Measurements from ENCODE around the gene RSF1.
"Not testable (repeated sequence)": the region's sequence is repeated elsewhere in the genome, so short reads cannot be mapped to it uniquely, and the experiment has no call there.

RSF1 gene

GRCh38 chr11:77665240-77665965 is 155.1 kb downstream of the RSF1 start:
- no peak for DNase-seq

GRCh38 chr11:77661670-77662069 is 158.9 kb downstream of the RSF1 start:
- DNase-seq: no peak

- DNase-seq: no peak
Observed at GRCh38 chr11:77660947-77661346, 159.6 kb downstream of the RSF1 start.

- DNase-seq: no peak
Observed at GRCh38 chr11:77658213-77659013, 162.1 kb downstream of the RSF1 start.

- DNase-seq: no peak
Observed at GRCh38 chr11:77656362-77656761, 164.2 kb downstream of the RSF1 start.

GRCh38 chr11:77654770-77655434 is 165.6 kb downstream of the RSF1 start:
- DNase-seq: no peak

GRCh38 chr11:77650123-77650522 is 170.4 kb downstream of the RSF1 start:
- DNase-seq: no peak

- no peak for DNase-seq
Observed at GRCh38 chr11:77647654-77648305, 172.7 kb downstream of the RSF1 start.

- DNase-seq: no peak
Observed at GRCh38 chr11:77644887-77645286, 175.6 kb downstream of the RSF1 start.

- DNase-seq: no peak
Observed at GRCh38 chr11:77642228-77642627, 178.3 kb downstream of the RSF1 start.

GRCh38 chr11:77637345-77638165 is 183.0 kb downstream of the RSF1 start, which contains the start of gene CLNS1A:
Gene CLNS1A (minus strand): TSS chr11:77637794. CDS start chr11:77637714, 80 bp downstream.
- peak; percentile 91 for DNase-seq

GRCh38 chr11:77636731-77637344 is 183.7 kb downstream of the RSF1 start:
- DNase-seq: no peak

- DNase-seq: not testable (repeated sequence)
Observed at GRCh38 chr11:77633926-77634325, 186.6 kb downstream of the RSF1 start.

- DNase-seq: no peak
Observed at GRCh38 chr11:77630157-77630710, 190.3 kb downstream of the RSF1 start.

GRCh38 chr11:77619576-77620198 is 200.8 kb downstream of the RSF1 start:
- no peak for DNase-seq

- DNase-seq: no peak
Observed at GRCh38 chr11:77617892-77618291, 202.6 kb downstream of the RSF1 start.

GRCh38 chr11:77611921-77612320 is 208.6 kb downstream of the RSF1 start:
- DNase-seq: no peak
